ENCODE measurements around the gene SP8. TPM values are rescaled to one million over a fixed set of nuclear protein-coding genes. Genes with fewer than 3 reads are reported as not detected.

The SP8 gene
- total and polyA plus RNA-seq, 9 of the 15 experiments (the other 6 are each of a cell fraction or from before 2014, with no cell fraction given) = 0.04 to 1.2 (median 0.19) TPM

DNA sequence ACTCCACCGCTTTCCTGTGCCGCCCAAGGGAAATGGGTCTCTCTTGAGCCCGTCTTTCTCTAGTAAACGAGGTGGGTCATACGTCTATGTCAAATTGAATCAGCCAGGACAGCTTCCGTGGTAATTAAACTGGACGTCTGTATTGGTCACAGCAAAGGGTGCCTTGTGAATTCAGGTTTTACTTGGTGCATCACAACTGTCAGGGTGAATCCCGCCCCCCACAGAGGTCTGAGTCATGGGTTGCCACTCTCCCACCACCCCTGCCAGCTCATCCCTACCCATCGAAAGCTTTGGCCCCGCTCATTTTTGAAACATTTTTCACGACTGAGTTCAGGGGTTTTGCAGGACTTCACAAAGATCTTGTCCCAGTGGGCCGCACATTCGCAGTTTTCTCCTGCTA is 8.0 kb upstream of the SP8 start (continued):
- no peak for TF ChIP-seq ZNF407 (IDR thresholded peaks at IDR 0.05; ENCODE audit: low read depth)
